ENCODE data around the gene JMJD1C.

DNA sequence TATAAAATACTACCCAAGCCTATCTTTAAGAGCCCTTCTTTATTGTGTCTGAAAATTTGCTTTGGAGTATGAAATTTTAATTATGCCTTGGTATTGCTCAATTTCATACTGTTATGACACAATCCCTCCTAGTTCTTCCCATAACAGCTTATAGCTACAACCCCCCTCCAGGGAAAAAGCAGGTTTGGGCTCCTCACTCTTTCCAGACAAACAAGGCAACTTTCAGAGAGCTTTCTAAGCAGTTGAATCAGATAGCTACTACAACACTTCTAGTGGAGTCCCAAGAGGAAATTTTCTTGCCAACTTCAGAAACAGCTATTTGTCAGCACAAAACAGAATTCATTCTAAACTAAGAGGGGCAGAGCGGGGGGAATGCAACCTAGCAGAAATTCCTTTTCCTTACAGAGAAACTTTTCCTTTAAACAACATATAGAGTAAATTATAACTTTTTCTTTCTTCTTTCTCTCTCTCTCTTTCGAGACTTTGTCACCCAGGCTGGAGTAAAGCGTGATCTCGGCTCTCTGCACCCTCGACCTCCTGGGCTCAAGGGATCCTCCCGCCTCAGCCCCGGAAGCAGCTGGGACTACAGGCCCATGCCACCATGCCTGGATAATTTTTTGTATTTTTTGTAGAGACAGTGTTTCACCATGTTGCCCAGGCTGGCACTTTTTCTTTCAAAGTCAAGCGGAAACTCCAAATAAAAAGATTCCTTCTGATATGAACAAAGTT is 26.0 kb upstream of the JMJD1C start:
- TF ChIP-seq, protein P1, sequence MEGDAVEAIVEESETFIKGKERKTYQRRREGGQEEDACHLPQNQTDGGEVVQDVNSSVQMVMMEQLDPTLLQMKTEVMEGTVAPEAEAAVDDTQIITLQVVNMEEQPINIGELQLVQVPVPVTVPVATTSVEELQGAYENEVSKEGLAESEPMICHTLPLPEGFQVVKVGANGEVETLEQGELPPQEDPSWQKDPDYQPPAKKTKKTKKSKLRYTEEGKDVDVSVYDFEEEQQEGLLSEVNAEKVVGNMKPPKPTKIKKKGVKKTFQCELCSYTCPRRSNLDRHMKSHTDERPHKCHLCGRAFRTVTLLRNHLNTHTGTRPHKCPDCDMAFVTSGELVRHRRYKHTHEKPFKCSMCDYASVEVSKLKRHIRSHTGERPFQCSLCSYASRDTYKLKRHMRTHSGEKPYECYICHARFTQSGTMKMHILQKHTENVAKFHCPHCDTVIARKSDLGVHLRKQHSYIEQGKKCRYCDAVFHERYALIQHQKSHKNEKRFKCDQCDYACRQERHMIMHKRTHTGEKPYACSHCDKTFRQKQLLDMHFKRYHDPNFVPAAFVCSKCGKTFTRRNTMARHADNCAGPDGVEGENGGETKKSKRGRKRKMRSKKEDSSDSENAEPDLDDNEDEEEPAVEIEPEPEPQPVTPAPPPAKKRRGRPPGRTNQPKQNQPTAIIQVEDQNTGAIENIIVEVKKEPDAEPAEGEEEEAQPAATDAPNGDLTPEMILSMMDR (IDR thresholded peaks at IDR 0.05), result no peak
- no peak for TF ChIP-seq EP300 (IDR thresholded peaks at IDR 0.05)
- TF ChIP-seq POLR2A (IDR thresholded peaks at IDR 0.05), result no peak
